Calu3 (cell line): Measurements from ENCODE around the gene PCNP. TPM values are rescaled to one million over a fixed set of nuclear protein-coding genes. Genes with fewer than 3 reads are reported as not detected.

Experiments used
- BruUV-seq: library from RNA; stranded (reverse); fragments of 400-500 nt; replicated peaks from 2 replicates; lab custom pipeline; 2021; lab: Mats Ljungman, UMichigan
- CTCF ChIA-PET: fragments of 300-600 bp; sonication (Branson Sonifier 250); formaldehyde crosslinking; loops from one replicate; lab custom pipeline; 2022; ENCODE audit warnings: antibody characterized with exemption; lab: Charles Lee
- DNase-seq: peaks from one replicate; pipeline ENCODE4 v3.0.0; 2022
- H3K27ac Mint-ChIP-seq: one replicate; pipeline ENCODE4 v1.8.0; 2022; ENCODE audit warnings: mixed read lengths; ENCODE audit not compliant: unreplicated experiment
- H3K27me3 Mint-ChIP-seq: one replicate; pipeline ENCODE4 v1.8.0; 2022; ENCODE audit warnings: mixed read lengths; ENCODE audit not compliant: unreplicated experiment
- H3K36me3 Mint-ChIP-seq: one replicate; pipeline ENCODE4 v1.8.0; 2022; ENCODE audit warnings: mild to moderate bottlenecking, moderate library complexity, mixed read lengths; ENCODE audit not compliant: insufficient read depth, unreplicated experiment
- H3K4me1 Mint-ChIP-seq: one replicate; pipeline ENCODE4 v1.8.0; 2022; ENCODE audit warnings: mild to moderate bottlenecking, low read depth, mixed read lengths; ENCODE audit not compliant: unreplicated experiment
- H3K4me3 Mint-ChIP-seq: one replicate; pipeline ENCODE4 v1.8.0; 2022; ENCODE audit warnings: mild to moderate bottlenecking, low read depth, moderate library complexity, mixed read lengths; ENCODE audit not compliant: unreplicated experiment
- H3K9me3 Mint-ChIP-seq: one replicate; pipeline ENCODE4 v1.8.0; 2022; ENCODE audit warnings: low read depth, mixed read lengths; ENCODE audit not compliant: unreplicated experiment
- intact Hi-C: fragments of 100-400 bp; cut with micrococcal nuclease; formaldehyde crosslinking; loops from one replicate; pipeline ENCODE4 v1.10.0; 2022; ENCODE audit not compliant: unreplicated experiment
- total RNA-seq: library from RNA; stranded (reverse); gene quantifications from 2 replicates; pipeline ENCODE4 v1.2.3, GENCODE V29; 2022
- TF ChIP-seq, protein P1 (sequence below): fragments of 200-600 bp; IDR thresholded peaks from one replicate; pipeline ENCODE4 v1.8.0; 2022; ENCODE audit warnings: antibody characterized with exemption; ENCODE audit not compliant: unreplicated experiment

PCNP gene
- total RNA-seq, 1 experiment from 2014 or later: 147 TPM

DNA sequence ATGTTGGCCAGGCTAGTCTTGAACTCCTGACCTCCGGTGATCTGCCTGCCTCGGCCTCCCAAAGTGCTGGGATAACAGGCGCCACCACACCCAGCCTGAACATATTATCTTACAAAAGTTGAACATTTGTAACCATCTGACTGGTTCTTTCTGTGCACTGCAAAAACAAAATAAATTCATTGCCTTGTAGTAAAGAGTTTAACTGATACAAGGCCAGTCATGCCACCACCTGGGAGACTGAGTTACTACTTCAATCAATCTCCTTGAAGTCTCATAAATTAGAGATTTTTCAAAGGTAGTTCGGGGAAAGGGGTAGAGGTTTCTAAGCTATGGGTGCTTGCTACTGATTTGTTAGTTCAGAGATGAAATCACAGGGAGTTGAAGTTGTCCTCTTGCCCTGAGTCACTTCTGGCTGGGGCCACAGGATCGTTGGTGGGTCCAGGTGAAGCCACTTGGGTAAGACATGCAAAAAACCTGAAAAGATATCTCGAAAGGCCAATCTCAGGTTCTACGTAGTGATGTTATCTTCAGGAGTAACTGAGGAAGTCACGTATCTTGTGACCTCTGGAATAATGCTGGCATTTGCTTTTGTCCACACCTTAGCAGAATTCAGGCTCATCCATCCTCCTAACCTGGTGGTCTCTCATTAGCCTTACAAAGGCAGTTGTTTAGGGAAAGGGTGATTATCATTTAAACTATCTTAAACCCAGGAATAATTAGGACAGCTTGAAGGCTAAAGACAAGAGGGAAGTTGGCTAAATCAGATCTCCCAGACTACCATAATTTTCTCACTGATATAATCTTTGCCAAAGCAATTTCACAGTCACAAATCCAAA, 69.2 kb downstream of the PCNP start:
- Mint-ChIP-seq H3K4me1 (no peaks in the 10 kb centered on the region), H3K9me3 (no peaks in the 10 kb centered on the region), H3K27ac (no peak overlapping the region), H3K4me3 (no peak overlapping the region), H3K36me3 (peaks cover 6% of the 10 kb centered on the region), H3K27me3 (no peaks in the 10 kb centered on the region)
- intact Hi-C loops: no loop called here
- no TSS peak for BruUV-seq
- TF ChIP-seq, protein P1, sequence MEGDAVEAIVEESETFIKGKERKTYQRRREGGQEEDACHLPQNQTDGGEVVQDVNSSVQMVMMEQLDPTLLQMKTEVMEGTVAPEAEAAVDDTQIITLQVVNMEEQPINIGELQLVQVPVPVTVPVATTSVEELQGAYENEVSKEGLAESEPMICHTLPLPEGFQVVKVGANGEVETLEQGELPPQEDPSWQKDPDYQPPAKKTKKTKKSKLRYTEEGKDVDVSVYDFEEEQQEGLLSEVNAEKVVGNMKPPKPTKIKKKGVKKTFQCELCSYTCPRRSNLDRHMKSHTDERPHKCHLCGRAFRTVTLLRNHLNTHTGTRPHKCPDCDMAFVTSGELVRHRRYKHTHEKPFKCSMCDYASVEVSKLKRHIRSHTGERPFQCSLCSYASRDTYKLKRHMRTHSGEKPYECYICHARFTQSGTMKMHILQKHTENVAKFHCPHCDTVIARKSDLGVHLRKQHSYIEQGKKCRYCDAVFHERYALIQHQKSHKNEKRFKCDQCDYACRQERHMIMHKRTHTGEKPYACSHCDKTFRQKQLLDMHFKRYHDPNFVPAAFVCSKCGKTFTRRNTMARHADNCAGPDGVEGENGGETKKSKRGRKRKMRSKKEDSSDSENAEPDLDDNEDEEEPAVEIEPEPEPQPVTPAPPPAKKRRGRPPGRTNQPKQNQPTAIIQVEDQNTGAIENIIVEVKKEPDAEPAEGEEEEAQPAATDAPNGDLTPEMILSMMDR: no peak
- DNase-seq: no peak
- CTCF ChIA-PET: no interaction called here

Other genes with a start within 250 kb of the PCNP start
- gene SENP7, start 61.0 kb upstream of the PCNP start, total RNA-seq: 11.9 and 12.0 TPM in 2 replicates
- 29.7 and 30.7 TPM in 2 replicates for gene TRMT10C, start 12.3 kb upstream of the PCNP start, total RNA-seq
- gene ZBTB11, start 103.0 kb downstream of the PCNP start, total RNA-seq: 34.8 and 36.5 TPM in 2 replicates
- gene RPL24, start 112.5 kb downstream of the PCNP start, total RNA-seq: 587 and 599 TPM in 2 replicates
- gene CEP97, start 150.4 kb downstream of the PCNP start, total RNA-seq: 5.4 and 6.4 TPM in 2 replicates
- gene NXPE3, start 205.0 kb downstream of the PCNP start, total RNA-seq: 3.0 and 3.1 TPM in 2 replicates